Middle frontal gyrus (tissue), 1 donor: Measurements from ENCODE around the gene TEX11.
"Not testable (repeated sequence)": the region's sequence is repeated elsewhere in the genome, so short reads cannot be mapped to it uniquely, and the experiment has no call there.

Experiments
- DNase-seq: peaks from one replicate; pipeline ENCODE4 v3.0.0-alpha.2; 2015; ENCODE audit warnings: low spot score; ENCODE audit errors: extremely low spot score

The TEX11 gene

DNA sequence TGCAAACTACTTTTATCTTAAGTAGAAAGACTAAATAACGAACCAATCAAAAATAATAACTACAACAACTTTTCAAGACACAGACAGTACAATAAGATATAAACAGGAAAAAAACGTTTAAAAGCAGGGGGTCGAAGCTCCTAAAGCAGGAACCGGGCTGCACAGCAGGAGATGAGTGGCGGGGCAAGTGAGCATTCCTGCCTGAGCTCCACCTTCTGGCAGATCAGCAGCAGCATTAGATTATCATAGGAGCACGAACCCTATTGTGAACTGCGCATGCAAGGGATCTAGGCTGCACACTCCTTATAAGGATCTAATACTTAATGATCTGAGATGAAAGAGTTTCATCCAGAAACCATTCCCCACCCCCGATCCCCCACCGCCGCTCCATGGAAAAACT is 146.2 kb downstream of the TEX11 start:
- DNase-seq: no peak

DNA sequence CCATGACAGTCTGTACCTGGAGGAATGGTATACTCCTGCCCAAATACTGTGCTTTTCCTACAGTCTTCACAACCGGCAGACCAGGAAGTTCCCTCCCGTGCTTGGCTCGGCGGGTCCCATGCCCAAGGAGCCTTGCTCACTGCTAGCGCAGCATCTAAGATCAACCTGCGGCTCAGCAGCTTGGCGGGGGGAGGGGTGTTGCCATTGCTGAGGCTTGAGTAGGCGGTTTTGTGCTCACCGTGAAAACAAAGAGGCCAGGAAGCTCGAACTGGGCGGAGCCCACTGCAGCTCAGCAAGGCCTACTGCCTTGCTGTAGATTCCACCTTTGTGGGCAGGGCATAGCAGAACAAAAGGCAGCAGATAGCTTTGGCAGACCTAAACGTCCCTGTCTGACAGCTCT is 152.7 kb downstream of the TEX11 start:
- DNase-seq: no peak

- no peak for DNase-seq
Observed at GRCh38 chrX:70754169-70754848, 154.2 kb downstream of the TEX11 start.

DNA sequence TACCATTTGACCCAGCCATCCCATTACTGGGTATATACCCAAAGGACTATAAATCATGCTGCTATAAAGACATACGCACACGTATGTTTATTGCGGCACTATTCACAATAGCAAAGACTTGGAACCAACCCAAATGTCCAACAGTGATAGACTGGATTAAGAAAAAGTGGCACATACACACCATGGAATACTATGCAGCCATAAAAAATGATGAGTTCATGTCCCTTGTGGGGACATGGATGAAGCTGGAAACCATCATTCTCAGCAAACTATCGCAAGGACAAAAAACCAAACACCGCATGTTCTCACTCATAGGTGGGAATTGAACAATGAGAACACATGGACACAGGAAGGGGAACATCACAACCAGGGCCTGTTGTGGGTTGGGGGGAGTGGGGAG is 174.7 kb downstream of the TEX11 start:
- not testable (repeated sequence) for DNase-seq

DNA sequence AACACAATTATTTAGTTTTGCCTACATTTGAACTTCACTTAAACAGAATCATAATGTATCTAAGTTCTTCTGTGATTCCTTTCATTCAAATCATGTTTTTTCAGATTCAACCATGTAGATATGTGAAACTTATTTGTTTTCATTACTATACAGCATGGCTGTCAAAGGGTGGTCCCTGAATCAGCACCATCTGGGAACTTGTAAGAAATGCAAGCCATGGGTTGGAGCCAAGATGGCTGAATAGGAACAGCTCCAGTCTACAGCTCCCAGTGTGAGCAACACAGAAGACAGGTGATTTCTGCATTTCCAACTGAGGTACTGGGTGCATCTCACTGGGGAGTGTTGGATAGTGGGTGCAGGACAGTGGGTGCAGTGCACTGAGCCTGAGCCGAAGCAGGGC is 180.6 kb downstream of the TEX11 start:
- not testable (repeated sequence) for DNase-seq

- DNase-seq: no peak
Observed at GRCh38 chrX:70720721-70721120, 187.8 kb downstream of the TEX11 start.

GRCh38 chrX:70711336-70711735 is 197.2 kb downstream of the TEX11 start:
- not testable (repeated sequence) for DNase-seq

- no peak for DNase-seq
Observed at GRCh38 chrX:70694339-70695122, 214.0 kb downstream of the TEX11 start.

DNA sequence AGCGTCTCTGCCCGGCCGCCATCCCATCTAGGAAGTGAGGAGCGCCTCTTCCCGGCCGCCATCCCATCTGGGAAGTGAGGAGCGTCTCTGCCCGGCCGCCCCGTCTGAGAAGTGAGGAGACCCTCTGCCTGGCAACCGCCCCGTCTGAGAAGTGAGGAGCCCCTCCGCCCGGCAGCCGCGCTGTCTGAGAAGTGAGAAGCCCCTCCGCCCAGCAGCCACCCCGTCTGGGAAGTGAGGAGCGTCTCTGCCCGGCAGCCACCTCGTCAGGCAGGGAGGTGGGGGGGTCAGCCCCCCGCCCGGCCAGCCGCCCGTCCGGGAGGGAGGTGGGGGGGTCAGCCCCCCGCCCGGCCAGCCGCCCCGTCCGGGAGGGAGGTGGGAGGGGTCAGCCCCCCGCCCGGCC is 229.1 kb downstream of the TEX11 start:
- DNase-seq: not testable (repeated sequence)

GRCh38 chrX:70675284-70675683 is 233.2 kb downstream of the TEX11 start:
- no peak for DNase-seq

DNA sequence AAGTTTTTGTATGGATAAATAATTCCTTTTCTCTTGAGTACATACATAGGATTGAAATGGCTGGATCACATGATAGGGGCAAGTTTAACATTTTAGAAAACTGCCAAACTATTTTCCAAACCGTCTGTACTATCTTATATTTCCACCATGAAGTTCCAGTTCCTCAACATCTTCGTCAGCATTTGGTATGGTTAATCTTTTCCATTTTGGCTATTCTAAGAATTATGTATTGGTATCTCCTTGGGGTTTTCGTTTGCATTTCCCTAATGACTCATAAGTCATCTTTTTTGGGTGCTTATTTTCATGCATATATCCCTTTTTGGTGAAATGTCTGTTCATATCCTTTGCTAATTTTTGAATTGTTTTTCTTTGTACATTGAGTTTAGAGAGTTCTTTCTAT is 236.2 kb downstream of the TEX11 start:
- DNase-seq: no peak

DNA sequence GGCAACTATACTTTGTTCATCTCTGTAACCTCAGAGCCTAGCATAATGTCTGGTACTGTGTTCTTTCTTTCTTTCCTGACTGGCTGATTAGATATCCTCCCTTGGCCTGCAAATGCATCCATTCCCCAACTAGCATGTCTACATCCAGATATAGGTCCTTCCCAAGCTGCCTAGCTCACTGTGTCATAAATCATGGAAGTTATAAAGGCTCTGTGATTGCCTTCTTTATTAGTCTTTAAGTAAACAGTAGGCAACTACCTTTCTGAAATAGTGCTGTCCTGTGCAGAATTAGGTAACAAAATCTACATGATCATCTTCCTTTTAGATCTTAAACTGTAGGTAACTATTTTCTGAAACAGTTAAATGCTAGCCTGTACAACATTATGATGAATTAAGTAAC is 239.4 kb downstream of the TEX11 start:
- DNase-seq: no peak

DNA sequence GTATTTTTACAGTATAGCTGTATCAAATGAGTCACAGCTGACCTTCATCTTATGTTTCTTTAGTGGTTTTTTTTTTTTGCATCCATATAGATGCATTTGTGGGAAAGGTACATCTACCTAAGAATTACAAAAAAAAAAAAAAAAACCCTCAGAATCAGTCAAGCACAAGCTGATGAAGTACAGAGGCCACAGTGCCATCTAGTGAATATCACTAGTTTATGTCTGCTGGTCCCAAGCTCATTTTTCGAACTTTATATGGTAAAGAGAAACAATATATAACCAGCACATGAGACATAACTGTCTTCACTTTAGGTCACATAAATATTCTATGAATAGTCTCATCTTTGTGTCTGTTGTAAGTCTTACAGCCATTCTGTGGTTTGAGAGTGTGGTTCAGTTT is 243.8 kb downstream of the TEX11 start:
- no peak for DNase-seq

DNA sequence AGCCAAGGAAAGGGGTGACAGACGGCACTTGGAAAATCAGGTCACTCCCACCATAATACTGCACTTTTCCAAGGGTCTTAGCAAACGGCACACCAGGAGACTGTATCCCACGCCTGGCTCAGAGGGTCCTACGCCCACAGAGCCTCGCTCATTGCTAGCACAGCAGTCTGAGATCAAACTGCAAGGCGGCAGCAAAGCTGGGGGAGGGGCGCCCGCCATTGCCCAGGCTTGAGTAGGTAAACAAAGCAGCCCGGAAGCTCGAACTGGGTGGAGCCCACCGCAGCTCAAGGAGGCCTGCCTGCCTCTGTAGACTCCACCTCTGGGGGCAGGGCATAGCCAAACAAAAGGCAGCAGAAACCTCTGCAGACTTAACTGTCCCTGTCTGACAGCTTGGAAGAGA is 247.4 kb downstream of the TEX11 start:
- DNase-seq: not testable (repeated sequence)

DNA sequence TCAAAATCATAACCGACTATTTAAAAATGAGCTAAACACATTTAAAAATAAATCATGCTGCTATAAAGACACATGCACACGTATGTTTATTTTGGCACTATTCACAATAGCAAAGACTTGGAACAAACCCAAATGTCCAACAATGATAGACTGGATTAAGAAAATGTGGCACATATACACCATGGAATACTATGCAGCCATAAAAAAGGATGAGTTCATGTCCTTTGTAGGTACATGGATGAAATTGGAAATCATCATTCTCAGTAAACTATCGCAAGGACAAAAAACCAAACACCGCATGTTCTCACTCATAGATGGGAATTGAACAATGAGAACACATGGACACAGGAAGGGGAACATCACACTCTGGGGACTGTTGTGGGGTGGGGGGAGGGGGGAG is 251.0 kb downstream of the TEX11 start:
- not testable (repeated sequence) for DNase-seq

- DNase-seq: no peak
Observed at GRCh38 chrX:70656304-70656703, 252.2 kb downstream of the TEX11 start.

DNA sequence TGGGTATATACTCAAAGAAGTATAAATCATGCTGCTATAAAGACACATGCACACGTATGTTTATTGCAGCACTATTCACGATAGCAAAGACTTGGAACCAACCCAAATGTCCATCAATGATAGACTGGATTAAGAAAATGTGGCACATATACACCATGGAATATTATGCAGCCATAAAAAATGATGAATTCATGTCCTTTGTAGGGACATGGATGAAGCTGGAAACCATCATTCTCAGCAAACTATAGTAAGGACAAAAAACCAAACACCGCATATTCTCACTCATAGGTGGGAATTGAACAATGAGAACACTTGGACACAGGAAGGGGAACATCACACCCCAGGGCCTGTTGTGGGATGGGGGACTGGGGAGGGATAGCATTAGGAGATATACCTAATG is 260.6 kb downstream of the TEX11 start:
- DNase-seq: not testable (repeated sequence)

DNA sequence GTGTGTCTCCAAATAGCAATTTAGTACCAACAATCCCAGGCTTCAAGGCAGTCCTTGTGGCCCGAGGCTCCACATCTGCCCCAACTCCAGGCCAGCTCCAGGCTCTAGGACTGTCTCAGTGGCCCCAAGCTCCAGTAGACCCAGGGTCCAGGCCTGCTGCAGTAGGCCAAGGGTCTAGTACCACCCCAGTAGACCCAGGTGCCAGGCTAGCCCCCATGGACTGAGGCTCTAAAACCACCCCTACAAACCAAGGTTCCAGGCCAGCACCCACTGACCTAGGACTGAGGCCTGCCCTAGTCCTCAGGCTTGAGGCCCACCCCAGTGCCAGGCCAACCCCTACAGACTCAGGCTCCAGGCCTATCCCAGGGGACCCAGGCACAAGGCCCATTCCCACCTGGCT is 272.3 kb downstream of the TEX11 start:
- no peak for DNase-seq

DNA sequence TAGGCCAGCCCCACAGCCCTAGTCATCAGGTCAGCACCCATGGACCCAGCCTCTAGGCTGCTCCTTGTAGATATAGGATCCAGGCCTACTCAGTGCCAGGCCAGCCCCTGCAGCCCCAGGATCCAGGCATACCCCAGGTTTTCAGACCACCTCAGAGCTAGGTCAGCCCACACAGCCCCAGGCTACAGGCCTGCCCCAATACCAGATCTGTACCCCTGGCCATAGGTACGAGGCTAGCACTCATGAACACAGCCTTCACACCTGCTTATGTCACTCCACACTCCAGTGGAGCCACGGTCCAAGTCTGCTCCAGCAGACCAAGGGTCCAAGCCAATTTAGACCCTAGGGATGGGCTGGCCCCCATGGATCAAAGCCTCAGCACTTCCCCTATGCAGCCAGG is 272.8 kb downstream of the TEX11 start:
- no peak for DNase-seq

DNA sequence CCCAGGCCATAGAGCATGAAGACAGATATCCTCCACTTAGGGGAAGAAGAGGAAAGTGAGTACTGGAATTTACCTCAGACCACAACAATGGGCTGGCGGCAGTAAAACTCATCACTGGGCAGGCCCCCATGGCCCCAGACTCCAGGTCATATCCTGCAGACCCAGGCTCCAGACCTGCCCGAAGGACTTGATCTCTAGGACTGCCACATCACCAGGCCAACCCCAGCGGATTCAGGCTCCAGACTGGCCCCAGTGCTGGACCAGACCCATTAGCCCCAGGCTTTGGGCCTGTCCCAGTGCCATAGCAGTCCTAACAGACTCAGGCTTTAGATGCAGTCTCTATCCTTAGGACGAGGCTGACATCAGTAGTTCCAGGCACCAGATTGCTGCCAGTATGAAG is 273.3 kb downstream of the TEX11 start:
- no peak for DNase-seq

- DNase-seq: no peak
Observed at GRCh38 chrX:70621743-70622142, 286.8 kb downstream of the TEX11 start.

GRCh38 chrX:70618467-70618866 is 290.0 kb downstream of the TEX11 start:
- DNase-seq: no peak

GRCh38 chrX:70613295-70613694 is 295.2 kb downstream of the TEX11 start:
- no peak for DNase-seq
